Measurements from ENCODE around the gene ADAMTS17.

ADAMTS17 gene

GRCh38 chr15:100196326-100197058 is 145.3 kb downstream of the ADAMTS17 start:
- DNase-seq (ENCODE audit: low spot score) = no peak

- DNase-seq (ENCODE audit: low spot score) = no peak
Observed at GRCh38 chr15:100194996-100195395, 146.8 kb downstream of the ADAMTS17 start.

DNA sequence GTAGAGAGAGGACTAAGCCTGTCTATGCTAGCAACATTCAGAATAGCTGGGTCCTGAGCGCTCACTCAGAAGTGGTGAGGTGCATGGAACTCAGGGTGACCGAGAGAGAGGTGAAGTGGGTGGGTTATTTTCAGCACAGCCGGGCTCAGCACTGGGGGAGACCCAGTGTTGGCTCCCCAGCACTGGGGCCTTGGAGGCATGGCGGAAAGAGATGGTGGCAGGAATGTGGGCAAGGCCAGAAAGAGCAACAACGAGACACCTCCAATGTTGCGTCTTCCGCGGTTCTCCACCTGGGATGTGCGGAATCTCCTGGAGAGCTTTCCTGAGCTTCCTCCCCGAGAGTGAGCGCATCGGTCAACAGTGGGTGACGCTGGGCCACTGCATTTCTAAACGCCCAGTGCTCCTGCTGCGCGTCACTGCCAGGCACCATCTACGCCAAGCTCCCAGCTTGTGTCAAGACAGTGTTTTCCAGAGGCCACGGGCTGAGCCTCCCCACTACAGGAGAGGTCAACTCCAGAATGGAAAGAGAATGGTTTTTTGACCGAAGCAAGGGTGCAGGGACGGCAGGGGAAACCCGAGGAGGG is 148.4 kb downstream of the ADAMTS17 start:
- DNase-seq (ENCODE audit: low spot score) = no peak

- DNase-seq (ENCODE audit: low spot score) = no peak
Observed at GRCh38 chr15:100192097-100193080, 149.4 kb downstream of the ADAMTS17 start.

DNA sequence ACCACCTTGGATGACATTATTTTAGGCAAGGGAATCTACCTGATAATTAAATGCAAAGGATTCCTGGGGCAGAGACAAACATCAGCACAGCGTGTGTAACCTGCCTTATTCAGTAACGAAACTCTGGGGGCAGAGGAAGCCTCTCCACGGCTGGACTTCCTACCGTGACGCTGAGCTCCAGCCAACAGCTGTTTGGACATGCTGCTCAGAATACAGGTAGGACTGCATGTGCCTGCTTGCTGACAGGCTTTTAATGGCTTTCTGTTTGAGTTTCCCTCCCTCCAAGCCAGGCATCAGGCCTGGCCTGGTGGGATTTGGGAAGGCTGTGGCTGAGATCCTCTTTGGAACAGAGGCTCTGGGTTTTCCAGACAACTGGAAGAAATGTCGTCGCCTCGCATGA is 150.6 kb downstream of the ADAMTS17 start:
- DNase-seq (ENCODE audit: low spot score) = no peak

DNA sequence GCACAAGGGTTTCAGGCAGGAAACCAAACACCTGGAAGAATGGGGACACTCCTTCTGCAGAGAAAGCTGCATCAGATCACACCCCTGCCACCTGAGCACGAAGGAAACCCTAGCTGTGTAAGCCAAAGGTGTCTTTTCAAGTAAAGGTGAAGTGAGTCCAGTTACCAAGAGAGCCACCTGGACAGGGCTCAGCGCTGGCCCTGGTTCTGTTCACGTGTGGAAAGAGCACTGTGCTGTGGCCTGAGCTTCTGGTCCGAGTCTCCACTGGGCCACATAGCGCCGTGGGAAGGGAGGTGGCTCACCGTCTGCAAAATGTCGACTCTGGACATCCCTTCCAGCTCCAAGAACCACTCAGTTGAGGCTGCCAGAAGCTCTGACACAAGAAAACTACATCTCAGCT is 151.1 kb downstream of the ADAMTS17 start:
- DNase-seq (ENCODE audit: low spot score) = no peak

- no peak for DNase-seq (ENCODE audit: low spot score)
Observed at GRCh38 chr15:100189849-100190248, 151.9 kb downstream of the ADAMTS17 start.

DNA sequence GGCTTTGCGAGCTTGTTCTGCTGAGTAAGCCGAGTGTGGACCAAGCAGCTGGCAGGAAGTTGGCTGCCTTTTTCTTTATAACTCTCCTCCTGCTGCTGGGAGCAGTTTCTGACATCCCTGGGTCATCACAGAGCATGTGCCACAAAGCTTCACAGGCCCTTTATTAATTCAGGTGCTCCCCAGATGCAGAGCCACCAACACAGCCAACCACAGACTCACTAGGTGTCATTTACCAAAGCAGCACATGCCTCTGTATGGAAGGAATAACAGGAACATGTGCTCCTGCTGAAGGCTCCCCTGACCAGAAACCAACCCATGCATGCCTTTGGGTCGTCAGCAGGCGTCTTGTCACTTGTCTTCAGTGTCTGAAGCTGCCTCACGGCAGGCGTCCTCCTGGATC is 152.5 kb downstream of the ADAMTS17 start:
- no peak for DNase-seq (ENCODE audit: low spot score)

DNA sequence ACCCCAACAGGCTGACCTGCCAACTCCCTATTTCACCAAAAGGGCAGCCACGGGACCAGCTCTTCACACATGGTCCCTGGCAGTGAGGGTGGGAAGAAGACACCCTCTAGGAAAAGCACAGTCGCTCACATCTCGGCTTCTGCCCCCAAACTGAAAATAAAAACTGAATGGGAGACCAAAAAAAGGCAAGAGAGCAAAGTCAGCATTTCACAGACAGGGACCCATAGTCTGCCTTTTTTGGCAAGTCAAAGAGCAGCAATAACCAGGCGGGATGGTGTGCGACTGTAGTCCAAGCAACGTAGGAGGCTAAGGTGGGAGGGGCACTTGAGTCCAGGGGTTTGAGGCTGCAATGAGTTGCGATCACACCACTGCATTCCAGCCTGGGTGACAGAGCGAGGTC is 154.1 kb downstream of the ADAMTS17 start:
- DNase-seq (ENCODE audit: low spot score) = no peak

DNA sequence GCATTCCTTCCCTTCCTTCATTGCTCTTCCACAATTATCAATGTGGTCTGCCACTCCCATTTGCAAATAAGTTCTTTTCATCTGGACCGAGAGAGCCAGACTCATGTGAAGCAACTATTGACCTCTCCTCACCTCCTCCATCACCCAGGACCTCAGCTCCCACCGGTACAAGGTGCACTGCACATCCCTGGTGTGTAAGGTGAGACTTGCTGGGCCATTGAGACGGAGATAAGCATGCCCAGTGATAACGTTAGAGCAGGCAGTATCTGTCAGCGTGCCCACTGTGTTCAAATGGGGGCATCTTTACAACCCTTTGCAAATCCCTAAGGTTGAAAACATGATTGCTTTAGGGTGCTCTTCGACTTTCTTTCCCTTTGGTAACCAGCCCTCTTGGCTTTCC is 154.8 kb downstream of the ADAMTS17 start:
- DNase-seq (ENCODE audit: low spot score) = no peak

- DNase-seq (ENCODE audit: low spot score) = no peak
Observed at GRCh38 chr15:100186366-100186765, 155.4 kb downstream of the ADAMTS17 start.

DNA sequence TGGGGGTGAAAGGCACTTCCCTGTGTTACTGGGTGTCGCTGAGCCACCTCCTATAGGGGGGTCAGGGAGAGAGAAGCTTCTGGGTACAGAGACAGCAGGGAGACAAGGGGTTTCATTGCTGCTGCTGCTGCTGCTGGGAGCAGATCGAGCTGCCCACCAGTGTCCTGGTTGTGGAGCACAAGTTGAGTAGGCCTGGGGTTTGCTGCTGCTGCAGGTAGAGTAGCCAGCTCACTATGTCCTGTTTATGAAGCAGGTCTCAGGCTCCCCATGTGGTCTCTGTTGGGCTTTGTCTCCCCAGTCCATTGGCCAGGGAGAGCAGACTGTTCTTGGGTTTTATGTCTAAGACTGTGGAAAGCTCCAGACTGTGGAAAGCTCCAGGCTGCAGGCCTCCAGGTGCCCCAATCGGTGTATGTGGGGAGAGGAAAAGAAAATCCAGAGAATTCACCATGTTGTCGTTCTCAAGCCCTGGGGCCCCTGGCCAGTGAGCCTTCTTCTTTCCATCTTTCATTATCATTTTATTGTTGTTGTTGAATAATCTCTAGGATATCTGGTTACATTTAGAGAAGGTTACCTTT is 157.8 kb downstream of the ADAMTS17 start:
- DNase-seq (ENCODE audit: low spot score) = no peak

- DNase-seq (ENCODE audit: low spot score) = no peak
Observed at GRCh38 chr15:100180921-100181320, 160.9 kb downstream of the ADAMTS17 start.

DNA sequence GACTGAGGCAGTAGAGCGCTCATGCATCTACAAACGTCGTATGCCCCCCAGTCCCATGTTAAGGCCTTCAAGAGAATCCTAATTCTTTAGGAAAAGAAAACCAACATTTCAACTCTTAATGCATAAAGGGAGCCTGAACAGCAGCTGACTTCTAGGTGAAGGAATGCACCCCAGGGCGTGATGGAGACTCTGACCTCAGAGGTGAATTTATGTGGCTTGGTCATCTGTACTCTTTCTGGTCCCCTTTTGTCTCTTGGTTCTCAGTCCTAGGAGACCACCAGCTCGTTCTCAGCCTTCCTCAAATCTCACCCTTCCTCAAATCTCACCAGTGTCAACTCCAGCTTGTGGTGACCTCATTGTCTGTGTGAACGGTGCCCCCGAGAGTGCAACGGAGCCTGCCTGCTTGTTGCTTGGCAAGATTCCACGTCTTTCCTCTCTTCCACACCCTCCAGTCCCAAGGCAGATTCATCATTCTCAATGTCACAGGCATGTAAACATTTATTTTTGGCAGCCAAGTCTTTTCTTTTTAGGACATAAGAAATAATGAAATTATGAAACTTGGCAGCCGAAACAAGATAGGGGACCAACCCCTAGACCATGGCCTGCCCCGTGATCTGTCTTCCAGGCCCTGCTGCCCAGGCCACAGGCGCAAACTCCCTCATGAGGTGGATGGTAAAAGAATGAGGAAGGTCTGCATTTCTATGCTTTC is 166.2 kb downstream of the ADAMTS17 start:
- no peak for DNase-seq (ENCODE audit: low spot score)

- DNase-seq (ENCODE audit: low spot score) = no peak
Observed at GRCh38 chr15:100174904-100175275, 166.9 kb downstream of the ADAMTS17 start.

DNA sequence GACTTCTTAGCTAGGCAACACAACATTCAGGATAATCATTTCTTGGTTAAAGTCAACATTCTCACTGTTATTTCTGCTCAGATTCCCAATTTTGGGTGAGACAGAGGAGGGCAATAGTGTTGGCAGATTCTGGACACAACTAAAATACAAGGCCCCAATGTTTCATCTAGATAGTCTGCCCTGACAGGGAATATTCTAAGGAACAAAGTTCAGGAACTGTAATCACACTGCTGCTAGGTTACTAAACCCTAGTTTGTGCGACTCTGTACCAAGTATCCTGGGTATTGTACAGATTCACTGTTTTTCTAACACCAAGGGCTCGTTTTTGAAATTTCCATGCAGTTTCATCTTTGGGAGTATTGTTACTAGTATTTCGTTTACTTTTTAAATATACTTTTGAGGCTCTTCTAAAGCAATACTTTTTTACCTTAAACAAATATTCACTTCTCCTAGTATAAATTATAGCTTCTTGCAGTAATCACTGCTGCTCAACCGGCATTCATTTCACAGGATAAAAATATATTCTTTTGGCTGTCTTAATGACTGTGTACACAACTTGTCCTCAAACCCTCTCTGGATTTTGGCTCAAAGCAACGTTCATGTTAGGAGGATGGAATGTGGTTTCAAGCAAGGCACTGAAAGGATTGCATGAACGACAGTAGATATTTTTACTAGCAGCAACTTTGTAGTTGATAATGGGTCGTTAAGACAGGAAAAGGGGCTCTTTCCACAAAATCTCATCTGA is 167.4 kb downstream of the ADAMTS17 start:
- DNase-seq (ENCODE audit: low spot score) = no peak

- no peak for DNase-seq (ENCODE audit: low spot score)
Observed at GRCh38 chr15:100172356-100173024, 169.3 kb downstream of the ADAMTS17 start.

DNA sequence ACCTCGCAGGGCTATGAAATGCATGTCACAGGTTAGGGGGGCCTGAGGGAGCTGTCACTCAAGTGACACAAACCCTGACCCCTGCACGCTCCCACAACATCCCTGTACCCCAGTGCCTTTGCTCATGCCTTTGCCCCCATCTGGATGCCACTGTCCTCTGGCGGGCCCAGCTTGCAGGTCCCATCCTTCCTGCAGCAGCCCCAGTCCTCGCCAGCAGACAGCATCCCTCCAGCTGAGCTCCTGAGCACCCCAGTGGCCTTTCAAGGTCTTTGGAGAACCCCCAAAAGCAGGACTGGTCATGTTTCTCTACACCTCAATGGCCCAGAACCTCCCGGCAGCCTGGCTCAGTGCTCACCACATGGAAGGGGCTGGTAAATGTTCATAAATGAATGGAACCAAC is 170.4 kb downstream of the ADAMTS17 start:
- no peak for DNase-seq (ENCODE audit: low spot score)

DNA sequence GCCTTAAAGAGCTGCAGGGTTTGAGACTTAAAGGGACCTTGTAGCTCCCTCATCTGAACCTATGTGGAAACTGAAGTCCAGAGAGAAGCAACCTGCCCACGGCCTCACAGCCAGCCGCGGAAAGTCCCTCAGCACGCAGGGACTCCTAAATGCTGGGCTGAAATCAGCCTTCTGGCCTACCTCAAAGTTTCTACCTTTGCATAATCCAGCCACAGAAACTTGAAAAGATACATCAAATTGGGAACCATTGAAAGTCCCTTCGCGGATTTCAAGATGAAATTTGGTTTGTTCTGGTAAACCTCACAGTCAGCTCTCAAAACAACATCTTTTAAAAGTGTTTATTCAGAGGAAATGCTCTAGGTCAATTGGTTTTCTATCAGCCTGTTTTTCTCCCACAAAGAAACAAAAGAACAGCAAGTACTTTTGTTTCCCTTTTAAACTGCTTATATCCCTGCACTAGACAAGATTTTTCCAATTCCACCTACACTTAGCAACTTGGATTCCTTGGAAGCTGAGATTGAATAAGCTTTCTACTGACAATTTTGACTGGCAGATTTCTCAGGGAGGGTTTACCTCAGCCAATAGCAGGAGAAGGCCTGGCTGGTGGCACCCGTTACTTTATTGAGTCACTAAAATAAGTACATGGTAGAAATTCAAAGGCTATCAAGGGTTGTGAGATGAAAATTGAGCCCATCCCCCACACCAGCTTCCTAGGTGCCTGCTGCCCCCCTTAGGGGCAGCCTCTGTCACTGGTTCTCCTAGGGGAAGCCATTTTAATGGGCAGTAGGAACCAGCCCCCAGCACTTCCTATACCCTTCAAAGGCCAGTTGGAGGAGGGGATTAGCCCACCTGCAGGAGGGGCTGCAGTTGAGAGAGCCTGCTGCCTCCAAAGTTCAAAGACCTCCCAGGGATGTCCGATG is 171.2 kb downstream of the ADAMTS17 start:
- no peak for DNase-seq (ENCODE audit: low spot score)

Data from hepatic stellate cell (primary cell).